Neural cell (in vitro differentiated cells): Measurements from ENCODE around the gene PBX3. TPM values are rescaled to one million over a fixed set of nuclear protein-coding genes. Genes with fewer than 3 reads are reported as not detected.

Experiments used
- H2AFZ ChIP-seq: fragments of 200-600, 300-800 bp; sonication (generic), shearing (Covaris generic); 2 replicates; pipeline ENCODE4 v1.6.0; 2014; ENCODE audit warnings: low read depth, mild to moderate bottlenecking, antibody characterized with exemption, low read length, moderate library complexity
- H3F3A ChIP-seq: fragments of 200-600 bp; shearing (Covaris generic); 2 replicates; pipeline ENCODE4 v1.6.1; 2016; ENCODE audit warnings: mild to moderate bottlenecking, moderate library complexity, mixed read lengths, antibody characterized with exemption, low read length; ENCODE audit not compliant: insufficient read depth, poor library complexity, severe bottlenecking
- H3K27ac ChIP-seq: fragments of 200-600, 300-800 bp; sonication (generic), shearing (Covaris generic); 2 replicates; pipeline ENCODE4 v1.5.1; 2014; ENCODE audit warnings: mild to moderate bottlenecking, low read length, moderate library complexity
- H3K27me3 ChIP-seq: fragments of 300-800, 200-600 bp; sonication (generic), shearing (Covaris generic); 2 replicates; pipeline ENCODE4 v1.6.0; 2014; ENCODE audit warnings: mild to moderate bottlenecking, low read depth, low read length, moderate library complexity; ENCODE audit not compliant: insufficient read depth
- H3K36me3 ChIP-seq: fragments of 300-800, 200-600 bp; sonication (generic), shearing (Covaris generic); 2 replicates; pipeline ENCODE4 v1.5.1; 2014; ENCODE audit warnings: mild to moderate bottlenecking, antibody characterized with exemption, low read length, moderate library complexity; ENCODE audit not compliant: insufficient read depth
- H3K4me2 ChIP-seq: fragments of 300-800, 200-600 bp; sonication (generic), shearing (Covaris generic); 2 replicates; pipeline ENCODE4 v1.6.0; 2014; ENCODE audit warnings: mild to moderate bottlenecking, low read length
- H3K4me3 ChIP-seq: fragments of 300-800, 200-600 bp; sonication (generic), shearing (Covaris generic); 2 replicates; pipeline ENCODE4 v1.5.1; 2014; ENCODE audit warnings: mild to moderate bottlenecking, low read length, moderate library complexity
- H3K79me2 ChIP-seq: fragments of 200-600 bp; shearing (Covaris generic); replicated peaks from 2 replicates; pipeline ENCODE4 v1.6.0; 2014; ENCODE audit warnings: mild to moderate bottlenecking, low read length, moderate library complexity; ENCODE audit not compliant: insufficient read depth
- H3K9ac ChIP-seq: fragments of 300-800, 200-600 bp; sonication (generic), shearing (Covaris generic); 2 replicates; pipeline ENCODE4 v1.6.1; 2016; ENCODE audit warnings: mild to moderate bottlenecking, low read length, mixed read lengths
- H3K9me2 ChIP-seq: fragments of 200-600 bp; shearing (Covaris generic); 2 replicates; pipeline ENCODE4 v1.6.1; 2016; ENCODE audit warnings: mild to moderate bottlenecking, low read length, mixed read lengths; ENCODE audit not compliant: insufficient read depth
- H3K9me3 ChIP-seq: fragments of 200-600, 300-800 bp; sonication (generic), shearing (Covaris generic); 2 replicates; pipeline ENCODE4 v1.6.1; 2016; ENCODE audit warnings: mild to moderate bottlenecking, mixed run types, low read length, moderate library complexity, mixed read lengths
- H4K20me1 ChIP-seq: fragments of 200-600 bp; shearing (Covaris generic); 2 replicates; pipeline ENCODE4 v1.6.1; 2016; ENCODE audit warnings: mild to moderate bottlenecking, mixed run types; ENCODE audit not compliant: insufficient read depth
- EP300 ChIP-seq: fragments of 450-650 bp; conservative IDR thresholded peaks from 2 replicates; pipeline ENCODE4 v1.6.1; 2014; ENCODE audit warnings: antibody characterized with exemption, mild to moderate bottlenecking, moderate library complexity; ENCODE audit not compliant: poor library complexity, severe bottlenecking
- EZH2 ChIP-seq: fragments of 200-600, 300-800 bp; shearing (Covaris generic), sonication (generic); IDR thresholded peaks from 2 replicates; pipeline ENCODE4 v1.6.1; 2014; ENCODE audit warnings: antibody characterized with exemption, low read length, borderline replicate concordance, mild to moderate bottlenecking; ENCODE audit not compliant: insufficient read depth, poor library complexity, severe bottlenecking
- MXI1 ChIP-seq: fragments of 450-650 bp; conservative IDR thresholded peaks from 2 replicates; pipeline ENCODE4 v1.6.1; 2014; ENCODE audit warnings: antibody characterized with exemption, mild to moderate bottlenecking; ENCODE audit not compliant: poor library complexity, severe bottlenecking
- POLR2AphosphoS5 ChIP-seq: IDR thresholded peaks from 2 replicates; pipeline ENCODE4 v1.6.1; 2012
- RAD21 ChIP-seq: fragments of 450-650 bp; conservative IDR thresholded peaks from 2 replicates; pipeline ENCODE4 v1.6.1; 2014; ENCODE audit warnings: antibody characterized with exemption, mild to moderate bottlenecking, moderate library complexity
- SMC3 ChIP-seq: fragments of 450-650 bp; conservative IDR thresholded peaks from 2 replicates; pipeline ENCODE4 v1.6.1; 2014; ENCODE audit warnings: antibody characterized with exemption, mild to moderate bottlenecking, moderate library complexity; ENCODE audit not compliant: poor library complexity
- TAF1 ChIP-seq: IDR thresholded peaks from 2 replicates; pipeline ENCODE4 v1.6.1; 2012; ENCODE audit warnings: low read depth
- polyA plus RNA-seq: library from polyadenylated mRNA; depleted of rRNA; stranded (reverse); fragments of >200 nt; gene quantifications from 2 replicates; pipeline ENCODE4 v1.2.3, GENCODE V29; 2014
- TF ChIP-seq, protein P1 (sequence below): fragments of 450-650 bp; IDR thresholded peaks from 2 replicates; pipeline ENCODE4 v1.5.1; 2014; ENCODE audit warnings: antibody characterized with exemption, mild to moderate bottlenecking, moderate library complexity; ENCODE audit not compliant: poor library complexity, severe bottlenecking
- TF ChIP-seq, protein P2 (sequence below): IDR thresholded peaks from 2 replicates; pipeline ENCODE4 v1.6.1; 2012; ENCODE audit warnings: borderline replicate concordance

PBX3 gene
- polyA plus RNA-seq, 1 donor from 2014 or later, result 398 TPM

- no peaks in the 10 kb centered on the region for H3K36me3 ChIP-seq
- no peak overlapping the region for H2AFZ ChIP-seq
- no peaks in the 10 kb centered on the region for H3K79me2 ChIP-seq
- no peak overlapping the region for H3K4me2 ChIP-seq
- H3F3A ChIP-seq, result no peaks in the 10 kb centered on the region
- no peak overlapping the region for H3K9ac ChIP-seq
- no peaks in the 10 kb centered on the region for H3K9me2 ChIP-seq
- no peaks in the 10 kb centered on the region for H3K27me3 ChIP-seq
- H3K4me3 ChIP-seq, result no peak overlapping the region
- H3K27ac ChIP-seq, result no peak overlapping the region
- no peaks in the 10 kb centered on the region for H4K20me1 ChIP-seq
- no peaks in the 10 kb centered on the region for H3K9me3 ChIP-seq
- TF ChIP-seq, protein P1, sequence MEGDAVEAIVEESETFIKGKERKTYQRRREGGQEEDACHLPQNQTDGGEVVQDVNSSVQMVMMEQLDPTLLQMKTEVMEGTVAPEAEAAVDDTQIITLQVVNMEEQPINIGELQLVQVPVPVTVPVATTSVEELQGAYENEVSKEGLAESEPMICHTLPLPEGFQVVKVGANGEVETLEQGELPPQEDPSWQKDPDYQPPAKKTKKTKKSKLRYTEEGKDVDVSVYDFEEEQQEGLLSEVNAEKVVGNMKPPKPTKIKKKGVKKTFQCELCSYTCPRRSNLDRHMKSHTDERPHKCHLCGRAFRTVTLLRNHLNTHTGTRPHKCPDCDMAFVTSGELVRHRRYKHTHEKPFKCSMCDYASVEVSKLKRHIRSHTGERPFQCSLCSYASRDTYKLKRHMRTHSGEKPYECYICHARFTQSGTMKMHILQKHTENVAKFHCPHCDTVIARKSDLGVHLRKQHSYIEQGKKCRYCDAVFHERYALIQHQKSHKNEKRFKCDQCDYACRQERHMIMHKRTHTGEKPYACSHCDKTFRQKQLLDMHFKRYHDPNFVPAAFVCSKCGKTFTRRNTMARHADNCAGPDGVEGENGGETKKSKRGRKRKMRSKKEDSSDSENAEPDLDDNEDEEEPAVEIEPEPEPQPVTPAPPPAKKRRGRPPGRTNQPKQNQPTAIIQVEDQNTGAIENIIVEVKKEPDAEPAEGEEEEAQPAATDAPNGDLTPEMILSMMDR, result no peak
- TF ChIP-seq SMC3 (no peak), POLR2AphosphoS5 (no peak)
These were observed 239.0 kb downstream of the PBX3 start for GRCh38 chr9:125985998-125986655.

GRCh38 chr9:125986966-125987365, 239.8 kb downstream of the PBX3 start:
- H2AFZ ChIP-seq, result no peak overlapping the region
- no peaks in the 10 kb centered on the region for H3K36me3 ChIP-seq
- no peaks in the 10 kb centered on the region for H3K79me2 ChIP-seq
- H3F3A ChIP-seq, result no peaks in the 10 kb centered on the region
- no peak overlapping the region for H3K9ac ChIP-seq
- TF ChIP-seq, protein P1, result no peak
- TF ChIP-seq EZH2 (no peak), EP300 (no peak), SMC3 (no peak), RAD21 (no peak), POLR2AphosphoS5 (no peak), TAF1 (no peak), MXI1 (no peak)
- TF ChIP-seq, protein P2, sequence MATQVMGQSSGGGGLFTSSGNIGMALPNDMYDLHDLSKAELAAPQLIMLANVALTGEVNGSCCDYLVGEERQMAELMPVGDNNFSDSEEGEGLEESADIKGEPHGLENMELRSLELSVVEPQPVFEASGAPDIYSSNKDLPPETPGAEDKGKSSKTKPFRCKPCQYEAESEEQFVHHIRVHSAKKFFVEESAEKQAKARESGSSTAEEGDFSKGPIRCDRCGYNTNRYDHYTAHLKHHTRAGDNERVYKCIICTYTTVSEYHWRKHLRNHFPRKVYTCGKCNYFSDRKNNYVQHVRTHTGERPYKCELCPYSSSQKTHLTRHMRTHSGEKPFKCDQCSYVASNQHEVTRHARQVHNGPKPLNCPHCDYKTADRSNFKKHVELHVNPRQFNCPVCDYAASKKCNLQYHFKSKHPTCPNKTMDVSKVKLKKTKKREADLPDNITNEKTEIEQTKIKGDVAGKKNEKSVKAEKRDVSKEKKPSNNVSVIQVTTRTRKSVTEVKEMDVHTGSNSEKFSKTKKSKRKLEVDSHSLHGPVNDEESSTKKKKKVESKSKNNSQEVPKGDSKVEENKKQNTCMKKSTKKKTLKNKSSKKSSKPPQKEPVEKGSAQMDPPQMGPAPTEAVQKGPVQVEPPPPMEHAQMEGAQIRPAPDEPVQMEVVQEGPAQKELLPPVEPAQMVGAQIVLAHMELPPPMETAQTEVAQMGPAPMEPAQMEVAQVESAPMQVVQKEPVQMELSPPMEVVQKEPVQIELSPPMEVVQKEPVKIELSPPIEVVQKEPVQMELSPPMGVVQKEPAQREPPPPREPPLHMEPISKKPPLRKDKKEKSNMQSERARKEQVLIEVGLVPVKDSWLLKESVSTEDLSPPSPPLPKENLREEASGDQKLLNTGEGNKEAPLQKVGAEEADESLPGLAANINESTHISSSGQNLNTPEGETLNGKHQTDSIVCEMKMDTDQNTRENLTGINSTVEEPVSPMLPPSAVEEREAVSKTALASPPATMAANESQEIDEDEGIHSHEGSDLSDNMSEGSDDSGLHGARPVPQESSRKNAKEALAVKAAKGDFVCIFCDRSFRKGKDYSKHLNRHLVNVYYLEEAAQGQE, result no peak
- H3K9me3 ChIP-seq, result no peaks in the 10 kb centered on the region
- no peak overlapping the region for H3K27ac ChIP-seq
- no peaks in the 10 kb centered on the region for H3K27me3 ChIP-seq
- no peak overlapping the region for H3K4me2 ChIP-seq
- no peak overlapping the region for H3K4me3 ChIP-seq
- no peaks in the 10 kb centered on the region for H3K9me2 ChIP-seq
- no peaks in the 10 kb centered on the region for H4K20me1 ChIP-seq
